HG03469 (cell line): ENCODE results near the gene TAF11L5.
"Not testable (repeated sequence)": the region's sequence is repeated elsewhere in the genome, so short reads cannot be mapped to it uniquely, and the experiment has no call there.

Experiments used
- ATAC-seq: cut with Tn5 transposase; IDR thresholded peaks from one replicate; pipeline ENCODE4 v1.9.1; 2021; ENCODE audit warnings: mild to moderate bottlenecking, moderate library complexity, moderate number of reproducible peaks; ENCODE audit not compliant: unreplicated experiment

The TAF11L5 gene

DNA sequence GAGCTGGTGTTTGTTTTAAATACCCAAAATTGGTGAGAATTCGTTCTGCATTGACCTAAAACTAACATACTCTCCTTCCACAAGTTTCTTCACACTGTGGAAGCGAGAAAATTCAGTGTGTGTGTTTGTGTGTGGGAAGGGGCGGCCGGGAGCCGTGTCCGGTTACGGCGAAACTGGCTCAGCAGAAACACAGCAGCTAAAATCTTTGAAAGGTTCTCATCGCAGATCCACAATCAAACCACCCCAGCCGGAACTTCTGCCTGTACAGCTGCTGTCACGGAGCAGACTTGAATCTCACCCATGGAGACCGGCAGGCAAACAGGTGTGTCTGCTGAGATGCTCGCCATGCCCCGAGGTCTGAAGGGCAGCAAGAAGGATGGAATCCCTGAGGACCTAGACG is at the start of gene TAF11L5:
Gene TAF11L5 (plus strand): TSS at position 301 of the 400 bp plus-strand sequence.
- not testable (repeated sequence) for ATAC-seq

DNA sequence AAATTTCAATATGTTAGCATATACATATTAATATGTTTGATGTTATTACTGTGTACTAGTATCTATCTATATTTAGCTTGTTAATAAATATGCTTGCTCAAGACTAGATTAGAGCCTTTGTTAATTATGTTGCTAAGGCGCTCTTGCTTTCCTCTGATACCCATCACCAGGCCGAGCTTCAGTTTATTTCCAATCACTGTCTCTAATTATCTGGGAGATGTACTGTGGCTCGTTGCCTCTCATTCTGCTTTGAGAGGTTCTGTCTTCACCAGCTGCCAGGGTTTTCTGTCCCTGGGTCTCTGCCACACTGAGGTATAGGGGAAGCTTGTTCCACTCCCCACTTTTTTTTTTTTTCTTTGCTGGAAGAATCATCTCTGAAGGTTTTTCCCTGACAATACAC is 48.0 kb upstream of the TAF11L5 start:
- no peak for ATAC-seq

- ATAC-seq: no peak
Measured at GRCh38 chr5:17477573-17478265, 47.3 kb upstream of the TAF11L5 start.

DNA sequence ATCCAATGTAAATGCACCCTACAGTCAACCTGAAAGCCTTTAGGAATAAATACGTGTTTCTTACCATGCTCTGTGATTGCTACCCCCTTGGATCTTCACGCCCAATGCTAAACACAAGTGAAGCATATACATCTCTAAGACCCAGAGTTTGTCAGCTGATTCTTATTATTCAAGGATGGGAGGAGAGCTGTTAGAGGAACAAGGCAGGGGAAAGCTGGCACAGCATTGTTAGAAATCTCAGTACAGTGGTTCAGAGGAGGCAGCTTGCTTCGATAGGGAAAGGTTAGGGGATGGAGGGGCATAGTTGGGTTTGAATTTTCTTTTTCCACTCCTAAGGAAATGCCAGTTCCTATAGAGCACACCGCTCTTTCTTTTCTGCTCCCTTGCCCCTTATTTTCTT is 43.7 kb upstream of the TAF11L5 start:
- no peak for ATAC-seq

GRCh38 chr5:17482790-17483189 is 42.2 kb upstream of the TAF11L5 start:
- ATAC-seq: no peak

DNA sequence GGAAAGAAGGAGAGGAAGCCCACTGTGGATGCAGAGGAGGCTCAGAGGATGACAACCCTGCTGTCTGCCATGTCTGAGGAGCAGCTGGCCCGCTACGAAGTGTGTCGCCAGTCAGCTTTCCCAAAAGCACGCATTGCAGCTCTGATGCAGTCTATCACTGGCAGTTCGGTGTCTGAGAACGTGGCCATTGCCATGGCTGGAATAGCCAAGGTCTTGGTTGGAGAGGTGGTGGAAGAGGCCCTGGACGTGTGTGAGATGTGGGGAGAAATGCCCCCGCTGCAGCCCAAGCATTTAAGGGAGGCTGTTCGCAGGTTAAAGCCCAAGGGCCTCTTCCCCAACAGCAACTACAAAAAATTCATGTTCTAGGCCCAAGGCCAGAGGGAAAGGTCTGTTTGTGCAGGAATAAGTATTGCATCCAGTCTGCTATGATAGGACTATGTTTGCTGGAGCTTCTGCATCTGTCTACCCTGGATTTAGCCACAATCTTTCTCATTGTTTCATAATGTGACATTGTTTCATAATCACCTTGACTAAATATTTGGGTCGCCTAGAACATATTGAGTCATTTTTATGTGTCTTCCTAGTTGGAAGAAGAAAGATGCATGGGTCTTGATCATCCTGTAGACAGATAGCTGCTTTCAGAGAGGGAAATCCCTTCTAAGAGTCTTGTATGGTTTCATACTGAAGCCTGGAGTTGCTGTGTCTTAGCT is 38.4 kb upstream of the TAF11L5 start:
- not testable (repeated sequence) for ATAC-seq

GRCh38 chr5:17487174-17487512 is 37.9 kb upstream of the TAF11L5 start:
- ATAC-seq: no peak

DNA sequence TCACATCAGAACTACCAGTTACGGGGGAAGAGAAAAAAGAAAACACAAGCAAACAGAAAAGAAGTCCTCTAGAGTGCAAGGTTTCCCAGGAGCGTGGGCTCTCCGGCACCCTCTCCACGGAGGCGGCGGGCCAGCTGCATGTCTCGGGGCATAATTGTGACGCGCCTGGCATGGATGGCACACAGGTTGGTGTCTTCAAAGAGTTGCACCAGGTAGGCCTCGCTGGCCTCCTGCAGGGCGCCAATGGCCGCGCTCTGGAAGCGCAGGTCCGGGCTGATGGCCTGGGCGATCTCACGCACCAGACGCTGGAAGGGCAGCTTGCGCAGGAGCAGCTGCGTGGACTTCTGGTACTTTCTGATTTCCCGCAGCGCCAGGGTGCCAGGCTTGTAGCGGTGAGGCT is 33.8 kb upstream of the TAF11L5 start:
- ATAC-seq: not testable (repeated sequence)

GRCh38 chr5:17492770-17493169 is 32.3 kb upstream of the TAF11L5 start:
- ATAC-seq: no peak

DNA sequence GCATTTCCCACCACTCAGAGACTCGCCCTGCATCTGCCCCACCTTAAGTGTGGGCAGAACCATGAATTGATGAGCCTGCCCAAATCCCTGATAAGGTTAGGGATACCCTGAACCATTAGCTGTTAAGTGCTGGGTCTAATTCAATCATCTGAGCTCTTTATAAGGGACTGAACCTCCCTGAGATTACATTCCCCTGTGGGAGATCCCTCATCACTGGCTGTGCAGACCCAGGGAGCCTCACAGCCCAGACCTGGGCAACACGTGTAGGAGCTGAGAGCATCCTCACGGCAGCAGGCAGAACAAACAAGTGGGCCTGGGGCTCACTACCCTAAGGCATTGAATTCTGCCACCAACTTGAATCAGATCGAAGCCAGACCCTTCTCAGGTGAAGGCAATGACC is 27.6 kb upstream of the TAF11L5 start:
- no peak for ATAC-seq

- not testable (repeated sequence) for ATAC-seq
Measured at GRCh38 chr5:17497931-17498330, 27.1 kb upstream of the TAF11L5 start, which contains the start of gene TAF11L2. TAF11L2 (plus strand) TSS chr5:17498231.

GRCh38 chr5:17511775-17512325 is 13.2 kb upstream of the TAF11L5 start:
- ATAC-seq: no peak

- ATAC-seq: not testable (repeated sequence)
Measured at GRCh38 chr5:17517526-17517925, 7.5 kb upstream of the TAF11L5 start.

- ATAC-seq: not testable (repeated sequence)
Measured at GRCh38 chr5:17518067-17518466, 7.0 kb upstream of the TAF11L5 start, which contains the start of gene TAF11L3. TAF11L3 (plus strand) TSS chr5:17518367.

DNA sequence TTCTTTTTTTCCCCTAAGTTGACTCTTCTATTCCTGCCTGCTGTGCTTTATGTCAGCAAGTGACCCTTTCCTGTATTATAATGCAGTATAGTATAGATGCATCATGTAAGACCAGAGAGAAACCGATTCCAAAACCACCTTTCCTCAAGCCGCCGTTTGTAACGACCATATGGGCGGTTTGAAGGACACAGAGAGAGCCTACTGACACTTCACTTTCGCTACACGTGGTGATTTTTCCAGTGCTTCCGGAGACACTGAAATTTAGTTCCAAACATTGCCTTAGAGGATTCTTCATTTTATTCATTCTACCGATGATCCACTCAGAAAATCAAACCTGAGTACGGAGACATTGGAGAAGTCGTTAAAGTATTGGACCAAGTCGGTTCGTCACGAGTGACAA is 5.5 kb upstream of the TAF11L5 start:
- not testable (repeated sequence) for ATAC-seq

DNA sequence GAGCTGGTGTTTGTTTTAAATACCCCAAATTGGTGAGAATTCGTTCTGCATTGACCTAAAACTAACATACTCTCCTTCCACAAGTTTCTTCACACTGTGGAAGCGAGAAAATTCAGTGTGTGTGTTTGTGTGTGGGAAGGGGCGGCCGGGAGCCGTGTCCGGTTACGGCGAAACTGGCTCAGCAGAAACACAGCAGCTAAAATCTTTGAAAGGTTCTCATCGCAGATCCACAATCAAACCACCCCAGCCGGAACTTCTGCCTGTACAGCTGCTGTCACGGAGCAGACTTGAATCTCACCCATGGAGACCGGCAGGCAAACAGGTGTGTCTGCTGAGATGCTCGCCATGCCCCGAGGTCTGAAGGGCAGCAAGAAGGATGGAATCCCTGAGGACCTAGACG is 3.5 kb upstream of the TAF11L5 start, which contains the start of gene TAF11L4:
Gene TAF11L4 (plus strand): TSS at position 301 of the 400 bp plus-strand sequence.
- not testable (repeated sequence) for ATAC-seq

DNA sequence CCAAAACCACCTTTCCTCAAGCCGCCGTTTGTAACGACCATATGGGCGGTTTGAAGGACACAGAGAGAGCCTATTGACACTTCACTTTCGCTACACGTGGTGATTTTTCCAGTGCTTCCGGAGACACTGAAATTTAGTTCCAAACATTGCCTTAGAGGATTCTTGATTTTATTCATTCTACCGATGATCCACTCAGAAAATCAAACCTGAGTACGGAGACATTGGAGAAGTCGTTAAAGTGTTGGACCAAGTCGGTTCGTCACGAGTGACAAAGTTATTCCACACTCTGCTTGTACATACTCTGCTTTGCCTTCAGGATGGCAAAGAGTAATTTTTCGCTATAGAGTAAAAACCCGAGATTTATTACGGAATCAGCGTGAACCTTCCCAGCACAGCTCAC is 1.5 kb downstream of the TAF11L5 start:
- ATAC-seq: not testable (repeated sequence)

DNA sequence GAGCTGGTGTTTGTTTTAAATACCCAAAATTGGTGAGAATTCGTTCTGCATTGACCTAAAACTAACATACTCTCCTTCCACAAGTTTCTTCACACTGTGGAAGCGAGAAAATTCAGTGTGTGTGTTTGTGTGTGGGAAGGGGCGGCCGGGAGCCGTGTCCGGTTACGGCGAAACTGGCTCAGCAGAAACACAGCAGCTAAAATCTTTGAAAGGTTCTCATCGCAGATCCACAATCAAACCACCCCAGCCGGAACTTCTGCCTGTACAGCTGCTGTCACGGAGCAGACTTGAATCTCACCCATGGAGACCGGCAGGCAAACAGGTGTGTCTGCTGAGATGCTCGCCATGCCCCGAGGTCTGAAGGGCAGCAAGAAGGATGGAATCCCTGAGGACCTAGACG is 3.3 kb downstream of the TAF11L5 start, which contains the start of gene TAF11L6:
Gene TAF11L6 (plus strand): TSS at position 301 of the 400 bp plus-strand sequence.
- not testable (repeated sequence) for ATAC-seq
